Skeletal muscle tissue (tissue), 4 donors: ENCODE measurements around the gene GPALPP1. TPM values are rescaled to one million over a fixed set of nuclear protein-coding genes. Genes with fewer than 3 reads are reported as not detected.

Experiments used
- H3K27ac ChIP-seq: one replicate; pipeline ENCODE4 v1.7.0; 2013; ENCODE audit warnings: mild to moderate bottlenecking, low read depth, low read length, inconsistent platforms
- H3K27me3 ChIP-seq, 3 donors: one replicate each; pipeline ENCODE4 v1.7.0; 2013; ENCODE audit warnings: low read length in 3 of 3; ENCODE audit not compliant: control insufficient read depth in 3 of 3, insufficient read depth in 3 of 3
- H3K36me3 ChIP-seq, 3 donors: one replicate each; pipeline ENCODE4 v1.7.0; 2013; ENCODE audit warnings: low read length in 3 of 3; ENCODE audit not compliant: control insufficient read depth in 3 of 3, insufficient read depth in 3 of 3
- H3K4me1 ChIP-seq, 3 donors: one replicate each; pipeline ENCODE4 v1.7.0; 2013; ENCODE audit warnings: low read length in 3 of 3, mild to moderate bottlenecking in 3 of 3; ENCODE audit not compliant: control insufficient read depth in 3 of 3, insufficient read depth in 3 of 3
- H3K4me3 ChIP-seq, 3 donors: one replicate each; pipeline ENCODE4 v1.7.0; 2013; ENCODE audit warnings: low read length in 3 of 3
- H3K9ac ChIP-seq, 3 donors: one replicate each; pipeline ENCODE4 v1.7.0; 2013; ENCODE audit warnings: low read length in 3 of 3, mild to moderate bottlenecking in 3 of 3, moderate library complexity in 2 of 3, low read depth in 1 of 3
- H3K9me3 ChIP-seq, 3 donors: one replicate each; pipeline ENCODE4 v1.7.0; 2013; ENCODE audit warnings: low read length in 3 of 3; ENCODE audit not compliant: control insufficient read depth in 3 of 3
- total RNA-seq: library from RNA; depleted of rRNA; stranded (reverse); fragments of >200 nt; gene quantifications from one replicate; pipeline ENCODE4 v1.2.3, GENCODE V29; 2014
- donor health status: Osteomylitis.

Gene GPALPP1
- total RNA-seq, 1 donor from 2014 or later, result 15.1 TPM

- peak overlapping the region; percentile 7 for H3K27ac ChIP-seq
Measured at GRCh38 chr13:44969551-44970484, 19.5 kb upstream of the GPALPP1 start.

DNA sequence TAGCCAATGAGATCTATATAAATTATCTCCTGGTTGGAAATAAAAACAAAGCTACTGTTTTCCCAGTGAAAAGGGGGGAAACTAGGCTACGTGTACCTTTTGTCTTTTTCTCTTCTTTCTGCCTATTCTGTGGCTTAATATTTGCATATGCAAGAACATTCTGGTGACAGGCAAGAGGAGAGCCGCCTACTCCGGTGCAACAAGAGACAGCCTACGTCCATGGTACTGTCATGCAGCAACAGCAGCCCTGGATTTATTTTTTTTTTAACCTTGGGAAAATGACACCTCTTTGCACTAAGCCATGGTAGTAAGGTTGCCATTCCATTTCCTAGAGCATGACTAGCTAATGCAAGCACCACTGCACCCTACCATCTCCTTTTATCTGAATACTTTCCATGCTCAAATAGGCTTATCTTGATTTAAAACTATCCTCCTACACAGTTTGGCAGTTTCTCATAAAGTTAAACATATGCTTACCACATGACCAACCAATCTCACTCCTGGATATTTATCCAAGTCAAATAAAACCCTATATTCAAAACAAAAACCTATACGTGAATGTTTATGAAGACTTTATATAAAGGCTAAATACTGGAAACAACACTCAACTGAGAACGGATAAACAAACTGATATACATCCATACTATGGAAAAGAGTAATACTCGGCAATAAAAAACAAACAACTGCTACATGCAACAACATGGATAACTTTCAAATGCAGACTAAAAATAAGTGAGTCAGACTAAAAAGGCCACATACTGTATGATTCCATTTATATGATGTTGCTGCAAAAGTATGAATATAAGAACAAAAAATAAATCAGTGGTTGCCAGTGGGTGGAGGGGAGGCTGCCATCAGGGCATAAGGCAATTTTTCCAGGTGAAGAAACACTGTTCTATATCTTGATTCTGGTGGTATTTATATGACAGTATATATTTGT lies 17.4 kb upstream of the GPALPP1 start:
- H3K9ac ChIP-seq, result peak overlapping the region in 1 of 3 donors; percentile 33
- peaks cover 0 to 3% (median 3%) of the 10 kb centered on the region in 3 donors for H3K36me3 ChIP-seq
- peaks cover 11 to 30% (median 29%) of the 10 kb centered on the region in 3 donors for H3K4me1 ChIP-seq
- H3K4me3 ChIP-seq, result no peak overlapping the region
- H3K9me3 ChIP-seq, result no peaks in the 10 kb centered on the region
- no peaks in the 10 kb centered on the region for H3K27me3 ChIP-seq
- peak overlapping the region; percentile 12 for H3K27ac ChIP-seq

More at GRCh38 chr13:44969551-44970484, 19.5 kb upstream of the GPALPP1 start:
- H3K4me3 ChIP-seq, result no peak overlapping the region
- H3K4me1 ChIP-seq, result peaks cover 11 to 30% (median 29%) of the 10 kb centered on the region in 3 donors
- no peaks in the 10 kb centered on the region for H3K27me3 ChIP-seq
- H3K9me3 ChIP-seq, result no peaks in the 10 kb centered on the region
- H3K9ac ChIP-seq, result peak overlapping the region in 2 of 3 donors; percentile 9 to 10
- H3K36me3 ChIP-seq, result peaks cover 0 to 5% (median 3%) of the 10 kb centered on the region in 3 donors

- Histone ChIP-seq H3K9ac (peak overlapping the region in 1 of 3 donors; percentile 18), H3K4me3 (no peak overlapping the region), H3K36me3 (peaks cover under 1 to 7% (median 6%) of the 10 kb centered on the region in 3 donors), H3K27ac (no peak overlapping the region), H3K27me3 (no peaks in the 10 kb centered on the region), H3K9me3 (no peaks in the 10 kb centered on the region), H3K4me1 (peaks cover 7 to 25% (median 23%) of the 10 kb centered on the region in 3 donors)
Measured at GRCh38 chr13:44972956-44973581, 16.3 kb upstream of the GPALPP1 start.

- Histone ChIP-seq H3K4me1 (peaks cover 3 to 16% (median 16%) of the 10 kb centered on the region in 3 donors), H3K27me3 (no peaks in the 10 kb centered on the region), H3K4me3 (no peak overlapping the region), H3K9ac (no peak overlapping the region), H3K9me3 (no peaks in the 10 kb centered on the region), H3K36me3 (peaks cover 2 to 18% (median 18%) of the 10 kb centered on the region in 3 donors), H3K27ac (no peak overlapping the region)
Measured at GRCh38 chr13:44974056-44974793, 15.1 kb upstream of the GPALPP1 start.

DNA sequence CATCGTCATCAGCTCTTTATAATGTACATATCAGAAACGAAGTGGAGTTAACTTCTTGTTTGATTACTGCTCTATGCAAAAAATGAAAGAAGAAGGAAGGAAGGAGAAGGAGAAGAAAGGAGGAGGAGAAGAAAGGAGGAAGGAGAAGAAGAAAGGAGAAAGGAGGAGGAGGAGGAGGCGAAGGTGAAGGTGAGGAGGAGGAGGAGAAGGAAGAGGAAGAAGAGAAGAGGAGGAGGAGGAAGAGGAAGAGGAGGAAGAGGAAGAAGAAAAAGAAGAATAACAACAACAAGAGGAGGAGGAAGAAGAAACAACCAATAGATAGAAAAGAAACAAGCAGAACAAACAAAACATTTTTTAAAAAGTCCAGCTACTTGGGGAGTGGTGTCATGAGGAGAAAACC lies 13.1 kb upstream of the GPALPP1 start:
- Histone ChIP-seq H3K36me3 (peaks cover 6 to 30% (median 27%) of the 10 kb centered on the region in 3 donors), H3K27ac (no peak overlapping the region), H3K27me3 (no peaks in the 10 kb centered on the region), H3K4me1 (peaks cover 3 to 9% (median 9%) of the 10 kb centered on the region in 3 donors), H3K9ac (no peak overlapping the region), H3K4me3 (no peak overlapping the region), H3K9me3 (no peaks in the 10 kb centered on the region)

- Histone ChIP-seq H3K4me3 (no peak overlapping the region), H3K36me3 (peaks cover 6 to 30% (median 27%) of the 10 kb centered on the region in 3 donors), H3K9ac (no peak overlapping the region), H3K27ac (no peak overlapping the region), H3K4me1 (peaks cover 0 to 3% (median under 1%) of the 10 kb centered on the region in 3 donors), H3K27me3 (no peaks in the 10 kb centered on the region), H3K9me3 (no peaks in the 10 kb centered on the region)
Measured at GRCh38 chr13:44976949-44977583, 12.3 kb upstream of the GPALPP1 start.

DNA sequence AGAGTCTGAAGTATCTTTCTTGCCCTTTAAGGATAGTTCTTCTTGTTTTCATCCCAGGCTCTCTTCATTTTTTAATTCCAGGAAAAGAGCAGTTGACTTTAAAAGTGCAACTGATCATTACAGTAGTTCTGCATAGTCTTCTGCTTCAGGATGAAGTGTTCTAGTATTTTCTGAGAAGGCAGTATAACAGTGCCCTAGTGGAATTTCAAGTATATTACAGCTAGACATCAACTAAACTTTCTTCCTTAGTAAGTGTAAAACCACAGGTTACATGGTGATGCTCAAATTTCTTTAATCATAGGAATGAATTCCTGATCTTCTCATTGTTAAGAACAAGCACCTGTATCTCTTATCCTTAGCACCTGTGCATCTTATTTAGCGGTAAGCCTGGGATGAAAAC lies 11.0 kb upstream of the GPALPP1 start:
- Histone ChIP-seq H3K27me3 (no peaks in the 10 kb centered on the region), H3K4me3 (no peak overlapping the region), H3K27ac (no peak overlapping the region), H3K36me3 (peaks cover 6 to 30% (median 27%) of the 10 kb centered on the region in 3 donors), H3K9ac (no peak overlapping the region), H3K4me1 (peaks cover 0 to 3% (median 0%) of the 10 kb centered on the region in 3 donors), H3K9me3 (no peaks in the 10 kb centered on the region)

GRCh38 chr13:44989941-44990340 lies 603 bp downstream of the GPALPP1 start:
- peak overlapping the region; percentile 96 for H3K27ac ChIP-seq
- H3K36me3 ChIP-seq, result peaks cover 0 to 11% (median 6%) of the 10 kb centered on the region in 3 donors
- peaks cover 23 to 29% (median 24%) of the 10 kb centered on the region in 3 donors for H3K4me1 ChIP-seq
- H3K4me3 ChIP-seq, result peak overlapping the region; percentile 96 to 97 (median 97)
- no peaks in the 10 kb centered on the region for H3K27me3 ChIP-seq
- no peaks in the 10 kb centered on the region for H3K9me3 ChIP-seq
- peak overlapping the region; percentile 97 to 100 (median 98) for H3K9ac ChIP-seq
